CD14-positive monocyte (primary cell): ENCODE measurements around the gene GSTT4. TPM values are rescaled to one million over a fixed set of nuclear protein-coding genes. Genes with fewer than 3 reads are reported as not detected.
"Not testable (repeated sequence)": the region's sequence is repeated elsewhere in the genome, so short reads cannot be mapped to it uniquely, and the experiment has no call there.

Source experiments
- DNase-seq, 3 donors: peaks; one replicate each; pipeline ENCODE4 v3.0.0-alpha.2; 2011 to 2022
- H2AFZ ChIP-seq: 2 replicates; pipeline ENCODE4 v1.6.0; 2012; ENCODE audit warnings: mild to moderate bottlenecking, low read depth, low read length, inconsistent platforms; ENCODE audit not compliant: insufficient read depth, poor library complexity, severe bottlenecking
- H3K27ac ChIP-seq, 2 donors: 1 replicate in 1 of 2; 2 replicates in 1 of 2; pipeline ENCODE4 v1.5.1; 2012 to 2013; ENCODE audit warnings: low read length in 2 of 2, control low read depth in 1 of 2, inconsistent platforms in 1 of 2, low read depth in 1 of 2, mild to moderate bottlenecking in 1 of 2
- H3K27me3 ChIP-seq, 2 donors: one replicate each; pipeline versions ENCODE4 v1.6.0 to v1.6.1; 2011 to 2013; ENCODE audit warnings: low read length in 2 of 2; ENCODE audit not compliant: control insufficient read depth in 2 of 2, insufficient read depth in 2 of 2
- H3K36me3 ChIP-seq, 2 donors: replicated peaks in 1 of 2; 1 replicate in 1 of 2; 2 replicates in 1 of 2; pipeline versions ENCODE4 v1.5.1 to v1.6.1; 2012 to 2013; ENCODE audit warnings: low read length in 2 of 2, control low read depth in 1 of 2, inconsistent platforms in 1 of 2, mild to moderate bottlenecking in 1 of 2; ENCODE audit not compliant: insufficient read depth in 2 of 2, control insufficient read depth in 1 of 2
- H3K4me1 ChIP-seq, 2 donors: 1 replicate in 1 of 2; 2 replicates in 1 of 2; pipeline versions ENCODE4 v1.5.1 to v1.6.1; 2012 to 2013; ENCODE audit warnings: low read length in 2 of 2, control low read depth in 1 of 2, inconsistent platforms in 1 of 2, mild to moderate bottlenecking in 1 of 2, moderate library complexity in 1 of 2; ENCODE audit not compliant: insufficient read depth in 2 of 2, control insufficient read depth in 1 of 2
- H3K4me2 ChIP-seq: replicated peaks from 2 replicates; pipeline ENCODE3; 2012; ENCODE audit warnings: low read length, moderate library complexity, mild to moderate bottlenecking; ENCODE audit not compliant: poor library complexity, severe bottlenecking; ENCODE audit errors: extremely low read depth
- H3K4me3 ChIP-seq, 3 experiments: fragments of 200-600 bp in 1 of 3; sonication (generic) in 1 of 3; replicated peaks in 1 of 3; 1 replicate in 2 of 3; 2 replicates in 1 of 3; pipeline ENCODE4 v1.5.1; 2011 to 2013; ENCODE audit warnings: low read length in 3 of 3, mild to moderate bottlenecking in 3 of 3, control low read depth in 2 of 3, low read depth in 2 of 3, inconsistent platforms in 1 of 3, moderate library complexity in 1 of 3
- H3K79me2 ChIP-seq: 2 replicates; pipeline ENCODE4 v1.6.0; 2012; ENCODE audit warnings: mild to moderate bottlenecking, control low read depth, inconsistent platforms, low read length, moderate library complexity; ENCODE audit not compliant: insufficient read depth
- H3K9ac ChIP-seq: 2 replicates; pipeline ENCODE4 v1.6.0; 2017; ENCODE audit warnings: low read length, mild to moderate bottlenecking; ENCODE audit not compliant: insufficient read depth, poor library complexity, severe bottlenecking
- H3K9me3 ChIP-seq, 2 donors: replicated peaks in 1 of 2; 1 replicate in 1 of 2; 2 replicates in 1 of 2; pipeline versions ENCODE4 v1.5.1 to v1.6.1; 2012 to 2013; ENCODE audit warnings: low read length in 2 of 2, control low read depth in 1 of 2; ENCODE audit not compliant: control insufficient read depth in 1 of 2, insufficient read depth in 1 of 2
- H4K20me1 ChIP-seq: 2 replicates; pipeline ENCODE4 v1.6.0; 2012; ENCODE audit warnings: mild to moderate bottlenecking, low read length, control low read depth, moderate library complexity; ENCODE audit not compliant: insufficient read depth
- H3K27ac Mint-ChIP-seq, 7 donors: one replicate each; pipeline ENCODE4 v1.8.0; 2020; ENCODE audit warnings: mild to moderate bottlenecking in 7 of 7, mixed read lengths in 7 of 7, moderate library complexity in 6 of 7, inconsistent platforms in 2 of 7
- H3K27me3 Mint-ChIP-seq, 3 donors: one replicate each; pipeline ENCODE4 v1.8.0; 2021 to 2022; ENCODE audit warnings: low read depth in 3 of 3, mild to moderate bottlenecking in 3 of 3, mixed read lengths in 3 of 3, moderate library complexity in 3 of 3, inconsistent platforms in 1 of 3
- H3K36me3 Mint-ChIP-seq, 2 donors: one replicate each; pipeline ENCODE4 v1.8.0; 2020; ENCODE audit warnings: mixed read lengths in 2 of 2, inconsistent platforms in 1 of 2, mild to moderate bottlenecking in 1 of 2
- H3K4me1 Mint-ChIP-seq: one replicate; pipeline ENCODE4 v1.8.0; 2020; ENCODE audit warnings: mild to moderate bottlenecking, mixed read lengths
- H3K4me3 Mint-ChIP-seq, 2 donors: one replicate each; pipeline ENCODE4 v1.8.0; 2020; ENCODE audit warnings: mild to moderate bottlenecking in 2 of 2, mixed read lengths in 2 of 2, moderate library complexity in 1 of 2
- H3K9me3 Mint-ChIP-seq, 7 donors: one replicate each; pipeline ENCODE4 v1.8.0; 2020 to 2022; ENCODE audit warnings: mixed read lengths in 7 of 7, mild to moderate bottlenecking in 6 of 7, moderate library complexity in 6 of 7, inconsistent platforms in 2 of 7
- WGBS: methylation state at CpG from one replicate; pipeline ENCODE4 v1.1.5; 2013; ENCODE audit warnings: missing lambda C conversion rate; ENCODE audit not compliant: insufficient coverage; 5-methylcytosine and 5-hydroxymethylcytosine counted together
- intact Hi-C, 2 donors: fragments of 100-400 bp; cut with micrococcal nuclease; formaldehyde crosslinking; loops; one replicate each; pipeline versions ENCODE4 v1.15.0 to v1.15.1; 2023
- polyA plus RNA-seq, 3 donors: library from polyadenylated mRNA; depleted of rRNA in 1 of 3; unstranded in 2 of 3; stranded (reverse) in 1 of 3; fragments of 300-500 nt in 2 of 3; fragments of >200 nt in 1 of 3; fragmentation: Illumina TruSeq in 2 of 3; gene quantifications; 1 replicate in 2 of 3; 2 replicates in 1 of 3; pipeline ENCODE4 v1.2.3, GENCODE V29; 2012 to 2021
- TF ChIP-seq, protein P1 (sequence below): fragments of 200-600 bp; IDR thresholded peaks from one replicate; pipeline ENCODE4 v1.8.0; 2022; ENCODE audit warnings: antibody characterized with exemption, mild to moderate bottlenecking

The GSTT4 gene
- polyA plus RNA-seq, 3 donors: not detected

DNA sequence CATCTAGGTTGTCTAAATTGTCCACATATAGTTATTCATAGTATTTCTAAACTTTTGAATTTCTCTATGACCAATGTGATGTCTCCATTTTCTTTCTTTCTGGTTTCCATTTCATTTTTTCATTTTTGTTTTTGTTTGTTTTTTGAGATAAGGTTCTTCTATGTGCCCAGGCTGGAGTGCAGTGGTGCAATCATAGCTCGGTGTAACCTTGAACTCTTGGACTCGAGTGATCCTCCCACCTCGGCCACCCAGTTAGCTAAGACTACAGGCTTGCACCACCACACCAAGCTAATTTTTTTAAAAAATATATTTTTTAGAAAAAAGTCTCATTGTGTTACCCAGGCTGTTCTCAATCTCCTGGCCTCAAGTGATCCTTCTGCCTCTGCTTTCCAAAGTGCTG lies 8.2 kb downstream of the GSTT4 start:
- Mint-ChIP-seq H3K36me3 (no peaks in the 10 kb centered on the region), H3K9me3 (peaks cover 0 to 1% (median 0%) of the 10 kb centered on the region in 7 donors), H3K4me1 (peaks cover 9% of the 10 kb centered on the region), H3K4me3 (no peak overlapping the region), H3K27me3 (peaks cover 3 to 12% (median 7%) of the 10 kb centered on the region in 3 donors), H3K27ac (no peak overlapping the region)
- TF ChIP-seq, protein P1, sequence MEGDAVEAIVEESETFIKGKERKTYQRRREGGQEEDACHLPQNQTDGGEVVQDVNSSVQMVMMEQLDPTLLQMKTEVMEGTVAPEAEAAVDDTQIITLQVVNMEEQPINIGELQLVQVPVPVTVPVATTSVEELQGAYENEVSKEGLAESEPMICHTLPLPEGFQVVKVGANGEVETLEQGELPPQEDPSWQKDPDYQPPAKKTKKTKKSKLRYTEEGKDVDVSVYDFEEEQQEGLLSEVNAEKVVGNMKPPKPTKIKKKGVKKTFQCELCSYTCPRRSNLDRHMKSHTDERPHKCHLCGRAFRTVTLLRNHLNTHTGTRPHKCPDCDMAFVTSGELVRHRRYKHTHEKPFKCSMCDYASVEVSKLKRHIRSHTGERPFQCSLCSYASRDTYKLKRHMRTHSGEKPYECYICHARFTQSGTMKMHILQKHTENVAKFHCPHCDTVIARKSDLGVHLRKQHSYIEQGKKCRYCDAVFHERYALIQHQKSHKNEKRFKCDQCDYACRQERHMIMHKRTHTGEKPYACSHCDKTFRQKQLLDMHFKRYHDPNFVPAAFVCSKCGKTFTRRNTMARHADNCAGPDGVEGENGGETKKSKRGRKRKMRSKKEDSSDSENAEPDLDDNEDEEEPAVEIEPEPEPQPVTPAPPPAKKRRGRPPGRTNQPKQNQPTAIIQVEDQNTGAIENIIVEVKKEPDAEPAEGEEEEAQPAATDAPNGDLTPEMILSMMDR: no peak
- Histone ChIP-seq H3K27ac (no peak overlapping the region), H3K27me3 (no peaks in the 10 kb centered on the region), H3K9me3 (no peaks in the 10 kb centered on the region), H3K4me3 (no peak overlapping the region), H3K4me1 (no peaks in the 10 kb centered on the region), H3K36me3 (no peaks in the 10 kb centered on the region), H3K79me2 (no peaks in the 10 kb centered on the region), H4K20me1 (no peaks in the 10 kb centered on the region), H2AFZ (no peak overlapping the region), H3K4me2 (no peak overlapping the region), H3K9ac (no peak overlapping the region)
- DNase-seq: no peak
- intact Hi-C loops: no loop called here
- 100% methylated on average over 2 of the region's 3 CpGs for WGBS

DNA sequence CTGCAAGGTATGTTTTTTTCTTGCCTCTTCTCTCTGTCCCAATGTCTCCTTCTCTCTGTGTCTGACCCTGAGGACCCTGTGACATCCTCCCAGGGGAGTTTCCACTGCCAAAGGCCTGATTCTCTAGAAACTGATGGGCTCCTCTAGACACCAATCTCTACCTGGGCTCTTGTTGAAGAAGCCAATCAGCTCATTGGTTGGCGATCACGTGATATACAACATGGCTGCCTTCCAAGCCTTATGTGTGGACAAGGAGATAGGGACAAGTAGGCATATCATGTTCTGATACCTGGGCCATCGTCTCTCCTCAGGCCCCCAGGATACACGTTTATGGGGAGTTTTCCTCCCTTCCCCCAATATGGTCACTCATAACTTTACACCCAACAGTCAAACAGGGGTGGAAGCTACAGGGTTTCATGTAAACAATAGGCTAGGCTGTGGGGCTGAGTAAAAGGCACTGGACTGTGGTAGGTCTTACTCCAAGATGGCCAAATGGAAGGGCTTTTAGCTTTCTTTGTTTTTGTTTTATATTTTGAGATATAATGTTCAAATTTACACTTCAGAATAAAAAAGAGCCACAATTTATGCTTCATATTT lies 11.6 kb downstream of the GSTT4 start:
- intact Hi-C loops, H3K9me3 ChIP-seq, DNase-seq, H3K4me2 ChIP-seq, H3K27me3 Mint-ChIP-seq, H3K36me3 Mint-ChIP-seq, H3K9ac ChIP-seq, H4K20me1 ChIP-seq, H3K36me3 ChIP-seq, H3K4me1 Mint-ChIP-seq, H3K27ac ChIP-seq, H3K27me3 ChIP-seq, H3K27ac Mint-ChIP-seq, H3K9me3 Mint-ChIP-seq, H3K79me2 ChIP-seq, H3K4me3 Mint-ChIP-seq, H3K4me1 ChIP-seq, H2AFZ ChIP-seq, H3K4me3 ChIP-seq: not testable (repeated sequence)
- no CpG with 5 or more reads among the region's 4 CpGs for WGBS

DNA sequence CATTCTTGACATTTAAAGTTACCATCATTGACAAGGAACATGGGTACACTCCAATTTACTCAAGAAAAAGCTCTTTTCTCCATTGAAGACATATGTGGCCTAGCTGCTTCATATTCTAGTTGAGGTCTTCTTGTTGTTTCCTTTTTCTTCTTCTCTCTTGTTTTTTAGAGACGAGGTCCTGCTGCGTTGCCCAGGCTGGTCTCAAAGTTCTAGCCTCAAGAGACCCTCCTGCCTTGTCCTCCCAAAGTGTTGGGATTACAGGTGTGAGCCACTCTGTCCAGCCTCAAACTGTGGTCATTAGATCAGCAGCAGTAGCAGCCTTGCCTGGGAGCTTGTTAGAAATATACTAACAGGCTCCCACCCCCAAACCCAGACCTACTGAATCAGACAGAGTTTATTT lies 12.2 kb downstream of the GSTT4 start:
- H3K9ac ChIP-seq, H3K4me1 ChIP-seq, H3K9me3 ChIP-seq, H3K4me3 ChIP-seq, DNase-seq, H3K4me3 Mint-ChIP-seq, H3K27ac Mint-ChIP-seq, H3K4me1 Mint-ChIP-seq, H3K27me3 Mint-ChIP-seq, H3K79me2 ChIP-seq, H3K9me3 Mint-ChIP-seq, intact Hi-C loops, H3K4me2 ChIP-seq, H3K27me3 ChIP-seq, H3K36me3 ChIP-seq, H3K27ac ChIP-seq, H3K36me3 Mint-ChIP-seq, H4K20me1 ChIP-seq, H2AFZ ChIP-seq: not testable (repeated sequence)
- WGBS: no CpG with 5 or more reads among the region's 2 CpGs

DNA sequence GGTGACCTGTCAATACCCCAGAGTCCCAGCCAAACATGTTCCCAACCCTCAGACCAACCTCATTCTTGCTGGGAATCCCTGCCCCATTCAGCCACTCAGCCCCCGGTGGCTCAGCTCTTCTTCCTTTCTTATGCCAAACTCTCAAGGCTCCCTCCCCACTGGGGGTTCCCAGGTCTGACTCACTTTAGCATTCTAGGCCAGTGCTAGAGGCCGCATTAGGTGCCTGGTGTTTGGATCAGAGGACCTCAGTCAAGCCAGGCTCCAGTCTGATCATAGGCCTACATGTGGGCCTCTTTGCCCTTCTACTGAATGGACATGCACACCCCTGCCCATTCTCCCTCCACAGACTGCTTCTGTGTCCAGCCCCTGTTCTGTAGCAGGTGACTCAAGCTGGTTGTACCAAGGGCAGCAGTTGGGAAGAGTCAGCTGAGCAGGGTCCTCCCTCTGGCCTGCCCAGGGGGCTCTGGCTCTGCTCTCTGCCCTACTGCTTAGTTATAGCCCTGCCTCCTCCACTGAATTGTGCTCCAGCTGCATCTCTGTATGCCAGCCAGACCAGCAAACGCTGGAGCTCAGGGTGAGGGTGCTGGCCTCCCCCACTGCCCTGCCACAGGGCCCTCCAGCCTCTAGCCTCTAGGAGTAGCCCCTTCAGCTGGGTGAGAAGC lies 15.5 kb downstream of the GSTT4 start:
- H3K9me3 Mint-ChIP-seq, H3K36me3 Mint-ChIP-seq, DNase-seq, H3K36me3 ChIP-seq, H3K4me3 ChIP-seq, H3K9me3 ChIP-seq, H3K4me1 ChIP-seq, H3K27me3 Mint-ChIP-seq, H3K4me1 Mint-ChIP-seq, H3K27ac Mint-ChIP-seq, H3K4me2 ChIP-seq, H3K9ac ChIP-seq, H2AFZ ChIP-seq, H3K27ac ChIP-seq, H3K79me2 ChIP-seq, H4K20me1 ChIP-seq, H3K4me3 Mint-ChIP-seq, H3K27me3 ChIP-seq: not testable (repeated sequence)
- 100% methylated on average over 1 of the region's 3 CpGs for WGBS
- intact Hi-C loops: loop anchor here in 1 of 2 donors (10.0 kb wide), 1 partner anchor 185 kb away; no protein-coding TSS in a partner anchor
